ENCODE results near the gene ADGRV1. TPM values are rescaled to one million over a fixed set of nuclear protein-coding genes. Genes with fewer than 3 reads are reported as not detected.

The ADGRV1 gene
- polyA plus RNA-seq, 3 donors: 0.18 to 0.33 TPM; not detected in 1

GRCh38 chr5:91127456-91128081, 569.0 kb downstream of the ADGRV1 start:
- no peak overlapping the region for H3K4me2 ChIP-seq (replicated peaks; ENCODE audit: extremely low read depth, low read length, poor library complexity, severe bottlenecking)
- WGBS (ENCODE audit: insufficient coverage): no CpG with 5 or more reads among the region's 1 CpG
- no peak overlapping the region for H2AFZ ChIP-seq (ENCODE audit: insufficient read depth, low read depth, low read length, poor library complexity, severe bottlenecking)
- no peaks in the 10 kb centered on the region for H3K79me2 ChIP-seq (ENCODE audit: insufficient read depth, low read length)
- Mint-ChIP-seq H3K4me3 (no peak overlapping the region), H3K4me1 (peaks cover 31% of the 10 kb centered on the region), H3K36me3 (peaks cover 0 to 3% of the 10 kb centered on the region in 2 donors), H3K27me3 (ENCODE audit: low read depth in 3 of 3) (no peaks in the 10 kb centered on the region), H3K27ac (no peak overlapping the region), H3K9me3 (peaks cover 0 to 4% (median 1%) of the 10 kb centered on the region in 7 donors)
- H3K4me1 ChIP-seq (ENCODE audit: control insufficient read depth in 1 of 2, insufficient read depth in 2 of 2, low read length in 2 of 2): peaks cover 15 to 27% of the 10 kb centered on the region in 2 donors
- intact Hi-C loops (cut with micrococcal nuclease): no loop called here
- H3K9ac ChIP-seq (ENCODE audit: insufficient read depth, low read length, poor library complexity, severe bottlenecking): no peak overlapping the region
- no peaks in the 10 kb centered on the region for H3K27me3 ChIP-seq (ENCODE audit: control insufficient read depth in 2 of 2, insufficient read depth in 2 of 2, low read length in 2 of 2)
- no peak for TF ChIP-seq CTCF (IDR thresholded peaks at IDR 0.05)
- DNase-seq: no peak
- no peak overlapping the region for H3K4me3 ChIP-seq (replicated peaks in 1 of 3; ENCODE audit: low read depth in 2 of 3, low read length in 3 of 3)
- H3K9me3 ChIP-seq (replicated peaks in 1 of 2; ENCODE audit: control insufficient read depth in 1 of 2, insufficient read depth in 1 of 2, low read length in 2 of 2): no peaks in the 10 kb centered on the region
- no peak overlapping the region for H3K27ac ChIP-seq (ENCODE audit: low read depth in 1 of 2, low read length in 2 of 2)
- H3K36me3 ChIP-seq (replicated peaks in 1 of 2; ENCODE audit: control insufficient read depth in 1 of 2, insufficient read depth in 2 of 2, low read length in 2 of 2): no peaks in the 10 kb centered on the region
- no peaks in the 10 kb centered on the region for H4K20me1 ChIP-seq (ENCODE audit: insufficient read depth, low read length)

- WGBS (ENCODE audit: insufficient coverage): 100% methylated on average over 1 of the region's 1 CpG
- Histone ChIP-seq H3K27me3 (ENCODE audit: control insufficient read depth in 2 of 2, insufficient read depth in 2 of 2, low read length in 2 of 2) (no peaks in the 10 kb centered on the region), H3K9ac (ENCODE audit: insufficient read depth, low read length, poor library complexity, severe bottlenecking) (no peak overlapping the region), H2AFZ (ENCODE audit: insufficient read depth, low read depth, low read length, poor library complexity, severe bottlenecking) (no peak overlapping the region), H3K4me2 (replicated peaks; ENCODE audit: extremely low read depth, low read length, poor library complexity, severe bottlenecking) (no peak overlapping the region), H3K4me3 (replicated peaks in 1 of 3; ENCODE audit: low read depth in 2 of 3, low read length in 3 of 3) (no peak overlapping the region), H3K4me1 (ENCODE audit: control insufficient read depth in 1 of 2, insufficient read depth in 2 of 2, low read length in 2 of 2) (peaks cover 11 to 19% of the 10 kb centered on the region in 2 donors), H4K20me1 (ENCODE audit: insufficient read depth, low read length) (no peaks in the 10 kb centered on the region), H3K27ac (ENCODE audit: low read depth in 1 of 2, low read length in 2 of 2) (no peak overlapping the region), H3K79me2 (ENCODE audit: insufficient read depth, low read length) (no peaks in the 10 kb centered on the region), H3K36me3 (replicated peaks in 1 of 2; ENCODE audit: control insufficient read depth in 1 of 2, insufficient read depth in 2 of 2, low read length in 2 of 2) (no peaks in the 10 kb centered on the region), H3K9me3 (replicated peaks in 1 of 2; ENCODE audit: control insufficient read depth in 1 of 2, insufficient read depth in 1 of 2, low read length in 2 of 2) (no peaks in the 10 kb centered on the region)
- DNase-seq: no peak
- TF ChIP-seq CTCF (IDR thresholded peaks at IDR 0.05): no peak
- Mint-ChIP-seq H3K27me3 (ENCODE audit: low read depth in 3 of 3) (no peaks in the 10 kb centered on the region), H3K9me3 (peaks cover 0 to 6% (median 1%) of the 10 kb centered on the region in 7 donors), H3K4me3 (no peak overlapping the region), H3K36me3 (peaks cover 2 to 7% of the 10 kb centered on the region in 2 donors), H3K27ac (no peak overlapping the region), H3K4me1 (peaks cover 26% of the 10 kb centered on the region)
- intact Hi-C loops (cut with micrococcal nuclease): no loop called here
These were observed 570.0 kb downstream of the ADGRV1 start for GRCh38 chr5:91128604-91129003.

Data from CD14-positive monocyte (primary cell).